NCI-H345 treated with DMSO at 0.1 percent for 48 hours (cell line): ENCODE results near the gene FUT3.
A peak's percentile ranks its signal among the peaks of the same experiment; 100 is the strongest.

Experiments
- DNase-seq: peaks from one replicate; lab custom pipeline; 2025; ENCODE audit not compliant: unreplicated experiment; lab: John Stamatoyannopoulos, UW

The FUT3 gene

GRCh38 chr19:5826531-5827341, 24.5 kb downstream of the FUT3 start:
- DNase-seq = peak; percentile 98

GRCh38 chr19:5825178-5825577, 26.1 kb downstream of the FUT3 start:
- DNase-seq = no peak

GRCh38 chr19:5824751-5825150, 26.5 kb downstream of the FUT3 start:
- no peak for DNase-seq

- DNase-seq = no peak
Observed at GRCh38 chr19:5823579-5824281, 27.5 kb downstream of the FUT3 start.

- DNase-seq = peak; percentile 11
Observed at GRCh38 chr19:5822181-5822844, 28.9 kb downstream of the FUT3 start.

DNA sequence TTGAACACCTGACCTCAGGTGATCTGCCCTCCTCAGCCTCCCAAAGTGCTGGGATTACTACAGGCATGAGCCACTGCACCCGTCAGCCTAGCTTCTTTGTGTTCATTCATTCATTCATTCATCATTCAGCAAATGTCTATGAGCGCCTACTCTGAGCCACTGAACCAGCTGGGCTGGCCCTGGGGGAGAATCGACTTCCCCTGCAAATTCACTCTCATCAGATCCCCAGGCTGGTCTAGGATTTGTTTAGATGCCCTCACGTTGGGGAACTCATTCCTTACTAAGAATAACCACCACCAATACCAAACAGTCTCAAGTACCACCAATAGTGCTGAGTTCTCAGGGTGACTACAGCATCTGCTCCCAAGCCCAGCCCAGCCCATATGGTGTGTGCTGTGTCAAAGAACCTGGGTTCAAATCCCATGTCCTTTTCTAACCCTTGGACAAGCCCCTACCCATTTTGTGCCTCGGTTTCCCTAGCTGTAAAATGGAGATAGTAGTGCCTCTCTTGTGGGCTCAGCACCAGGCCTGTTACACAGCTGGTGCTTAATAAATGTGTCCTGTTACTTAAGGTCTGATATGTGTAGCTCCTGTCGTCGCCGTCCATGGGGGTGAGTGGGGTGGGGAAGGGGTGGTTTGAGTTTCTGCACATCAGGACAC, 29.6 kb downstream of the FUT3 start:
- no peak for DNase-seq

DNA sequence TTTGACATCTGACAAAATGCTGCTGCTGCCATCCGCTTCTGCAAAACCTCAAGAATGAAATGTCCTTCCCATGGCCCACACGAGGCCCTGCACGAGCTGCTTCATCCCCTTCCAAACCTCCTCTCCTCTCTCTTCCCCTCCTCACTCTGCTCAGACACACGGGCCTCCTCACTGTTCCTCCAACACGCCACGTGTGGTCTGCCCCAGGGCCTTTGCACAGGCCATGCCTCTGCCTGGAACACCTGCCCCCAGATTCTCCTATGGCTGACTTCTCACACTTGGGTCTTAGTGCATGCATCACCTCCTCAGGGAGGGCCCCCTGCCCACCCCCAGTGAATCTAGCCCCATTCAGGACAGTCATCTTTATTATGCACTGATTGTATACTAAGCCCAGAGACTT, 30.5 kb downstream of the FUT3 start:
- no peak for DNase-seq

DNA sequence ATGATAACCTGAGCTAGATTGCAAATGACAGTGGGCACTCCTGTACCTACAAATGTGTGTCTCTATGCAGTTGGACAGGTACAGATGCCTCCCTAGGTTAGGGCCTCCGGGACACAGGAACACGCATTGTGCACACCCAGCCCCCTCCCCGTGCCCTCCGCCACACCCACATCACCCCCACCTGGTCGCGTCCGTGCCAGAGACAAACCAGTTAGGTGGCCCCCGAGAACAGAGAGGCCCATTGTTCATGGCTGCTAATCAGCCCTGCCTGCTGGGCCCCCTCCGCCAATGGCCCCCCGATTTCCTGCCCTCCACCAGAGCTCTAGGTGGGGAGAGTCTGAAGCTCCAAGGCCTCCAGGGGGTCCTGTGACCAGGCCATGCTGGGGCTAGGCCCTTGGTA, 32.7 kb downstream of the FUT3 start:
- DNase-seq = no peak

DNA sequence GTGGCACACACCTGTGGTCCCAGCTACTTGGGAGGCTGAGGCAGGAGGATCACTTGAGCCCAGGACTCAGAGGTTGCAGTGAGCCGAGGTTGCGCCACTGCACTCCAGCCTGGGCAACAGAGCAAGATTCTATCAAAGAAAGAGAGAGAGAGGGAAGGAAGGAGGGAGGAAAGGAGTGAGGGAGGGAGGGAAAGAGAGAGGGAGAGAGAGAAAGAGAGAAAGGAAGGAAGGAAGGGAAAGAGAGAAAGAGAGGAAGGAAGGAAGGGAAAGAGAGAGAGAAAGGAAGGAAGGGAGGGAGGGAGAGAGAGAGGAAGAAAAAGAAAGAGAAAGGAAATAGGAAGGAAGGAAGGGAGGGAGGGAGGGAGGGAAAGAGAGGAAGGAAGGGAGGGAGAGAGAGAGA, 34.0 kb downstream of the FUT3 start:
- DNase-seq = no peak

- DNase-seq = no peak
Observed at GRCh38 chr19:5814852-5815246, 36.4 kb downstream of the FUT3 start.

- DNase-seq = no peak
Observed at GRCh38 chr19:5814123-5814851, 37.0 kb downstream of the FUT3 start.

DNA sequence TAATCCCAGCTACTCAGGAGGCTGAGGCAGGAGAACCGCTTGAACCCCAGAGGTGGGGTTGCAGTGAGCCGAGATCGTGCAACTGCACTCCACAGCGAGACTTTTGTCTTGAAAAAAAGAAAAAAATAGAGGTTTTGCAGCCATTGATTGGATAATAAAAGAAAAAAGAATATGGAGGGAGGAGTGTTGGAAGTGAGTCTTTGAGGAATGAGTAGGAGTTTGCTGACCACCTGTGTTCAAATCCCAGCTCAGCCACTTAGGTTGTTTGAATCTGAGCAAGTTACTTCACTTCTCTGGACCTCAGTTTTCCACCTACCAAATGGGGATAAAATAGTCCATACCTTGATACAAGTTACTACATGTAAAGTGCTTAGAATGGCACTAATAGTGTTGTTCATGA, 40.1 kb downstream of the FUT3 start:
- no peak for DNase-seq

GRCh38 chr19:5809469-5809868, 41.8 kb downstream of the FUT3 start:
- DNase-seq = no peak

GRCh38 chr19:5809053-5809452, 42.2 kb downstream of the FUT3 start:
- DNase-seq = no peak

- DNase-seq = no peak
Observed at GRCh38 chr19:5808120-5808816, 43.0 kb downstream of the FUT3 start.

DNA sequence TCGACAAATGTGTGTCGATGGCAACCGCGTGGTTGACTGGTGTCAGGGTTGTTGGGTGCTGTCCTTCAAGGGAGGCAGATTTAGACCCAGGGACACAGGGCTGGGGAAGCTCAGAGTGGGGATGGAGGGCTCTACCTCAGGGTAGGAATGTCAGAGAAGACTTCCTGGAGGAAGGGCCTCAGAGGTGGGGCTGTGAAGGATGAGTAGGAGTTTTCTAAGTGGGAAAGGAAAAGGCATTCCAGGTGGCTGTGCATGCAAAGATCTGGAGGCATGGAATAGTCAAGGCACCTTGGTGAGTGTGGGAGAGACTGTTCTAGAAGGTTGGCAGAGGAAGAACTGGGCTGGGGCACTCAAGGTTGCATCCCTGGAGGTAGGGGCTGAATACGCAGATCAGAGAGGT, 44.3 kb downstream of the FUT3 start:
- DNase-seq = no peak

DNA sequence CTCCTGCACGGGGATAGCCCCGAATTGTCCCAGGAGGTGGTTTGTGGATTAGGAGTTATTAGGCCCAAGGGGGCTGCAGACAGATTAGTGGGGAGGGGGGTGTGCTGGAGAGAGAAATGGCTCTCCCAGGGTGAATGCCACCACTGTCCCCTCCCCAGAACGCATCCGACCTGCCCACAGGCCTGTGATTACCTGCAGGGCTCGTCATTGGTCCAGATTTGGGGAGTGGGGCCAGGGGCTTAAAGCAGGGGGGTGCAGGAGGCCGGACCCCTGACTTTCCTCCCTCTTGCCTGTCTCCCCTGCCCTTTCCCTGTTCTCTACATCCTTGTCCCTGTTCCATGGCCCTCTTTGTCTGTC, 45.1 kb downstream of the FUT3 start:
- no peak for DNase-seq

DNA sequence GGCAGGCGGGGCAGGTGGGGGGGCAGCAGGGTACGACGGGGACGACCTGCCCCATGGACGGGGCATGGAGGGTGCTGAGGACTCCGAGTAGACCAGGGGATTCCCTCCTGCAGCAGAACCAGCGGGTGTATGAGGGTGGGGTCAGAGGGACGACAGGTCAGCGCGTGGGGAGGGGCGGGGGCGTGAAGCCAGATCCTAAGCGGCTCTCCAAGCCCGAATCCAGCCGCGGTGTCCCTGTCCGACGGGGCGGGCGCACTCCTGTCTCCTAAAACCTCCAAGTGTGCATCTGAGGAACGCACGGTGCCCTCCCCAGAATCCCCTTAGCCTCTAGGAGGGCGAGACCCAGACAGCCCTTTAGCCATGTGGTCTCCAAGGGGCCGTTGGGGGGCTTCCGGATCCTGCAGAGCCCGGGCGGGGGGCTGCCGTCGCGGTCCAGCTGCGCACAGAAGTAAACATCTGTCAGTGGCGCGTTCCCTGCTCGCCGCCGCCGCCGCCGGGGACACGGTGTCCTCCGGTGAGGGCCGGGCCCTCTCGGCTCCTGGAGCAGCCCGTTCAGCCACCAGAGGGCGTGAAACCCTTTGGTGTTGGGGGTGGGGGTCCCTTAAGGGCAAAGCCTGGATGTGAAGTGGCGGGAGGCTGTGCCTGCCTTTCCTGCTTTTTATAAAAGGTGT, 45.7 kb downstream of the FUT3 start:
- DNase-seq = peak; percentile 53

DNA sequence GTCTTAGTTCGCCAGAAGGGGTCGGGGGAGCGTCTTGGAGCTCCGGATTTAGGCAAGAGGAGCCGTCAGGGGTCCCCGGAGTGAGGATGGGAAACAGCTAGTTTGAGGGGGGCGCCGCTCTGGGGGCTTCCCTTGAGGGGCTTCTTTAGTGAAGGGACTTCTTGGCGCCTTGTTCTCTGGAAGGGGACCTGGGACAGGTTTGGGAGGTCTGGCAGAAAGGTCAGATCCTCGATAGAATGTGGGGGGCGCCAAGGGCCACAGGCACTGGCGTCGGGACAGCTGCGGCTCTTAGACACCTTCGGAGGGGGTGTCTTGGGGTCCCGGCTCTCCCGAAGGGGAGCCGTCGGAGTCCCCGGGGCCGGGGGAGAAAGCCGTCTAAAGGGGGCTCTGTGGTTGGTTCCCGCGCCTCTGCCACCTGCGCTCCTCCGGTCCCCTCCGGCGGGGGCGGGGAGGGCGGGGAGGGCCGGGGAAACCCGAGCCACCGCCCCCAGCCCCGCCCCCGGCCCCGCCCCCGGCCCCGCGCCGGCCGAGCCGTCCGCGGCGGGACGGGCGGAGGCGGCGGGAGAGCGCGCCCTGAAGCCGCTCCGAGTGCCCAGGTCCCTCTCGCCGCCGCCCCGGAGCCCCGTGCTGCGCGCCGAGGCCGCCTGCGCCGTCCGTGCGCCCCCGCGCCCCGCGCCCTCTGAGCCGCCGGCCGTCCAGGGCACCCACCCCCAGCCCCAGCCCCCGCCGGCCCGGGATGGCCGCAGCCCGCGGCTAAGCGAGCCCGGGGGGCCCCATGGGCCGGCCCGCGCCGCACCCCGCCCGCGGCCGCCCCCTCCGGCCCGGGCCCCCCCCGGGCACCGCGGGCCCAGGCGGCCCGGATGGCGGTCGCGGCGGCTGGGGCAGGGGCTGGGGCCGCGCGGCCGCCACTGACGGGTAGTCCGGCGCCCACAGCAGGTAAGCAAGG, 46.5 kb downstream of the FUT3 start, which contains the start of gene NRTN:
NRTN (plus strand) TSS at position 552 of the 946 bp plus-strand sequence. CDS start 19,099 bp downstream, outside the sequence.
- DNase-seq = peak; percentile 56
